Coronary artery (tissue), 2 donors: ENCODE results near the gene GRIK1.

Experiments
- DNase-seq: peaks from one replicate; pipeline ENCODE4 v3.0.0-alpha.2; 2017; ENCODE audit warnings: low spot score
- H3K27ac ChIP-seq, 2 donors: fragments of 200-600 bp; sonication (generic); one replicate each; pipeline ENCODE4 v1.5.1; 2016 to 2019
- H3K4me3 ChIP-seq: fragments of 200-600 bp; sonication (generic); 2 replicates; pipeline ENCODE4 v1.5.1; 2016; ENCODE audit warnings: mild to moderate bottlenecking, moderate library complexity
- CTCF ChIP-seq: fragments of 200-600 bp; sonication (generic); IDR thresholded peaks from one replicate; pipeline ENCODE4 v1.5.1; 2019; ENCODE audit warnings: antibody characterized with exemption

Gene GRIK1

GRCh38 chr21:29775462-29775861, 164.3 kb downstream of the GRIK1 start:
- no peak for TF ChIP-seq CTCF
- no peak for DNase-seq
- Histone ChIP-seq H3K4me3 (no peak overlapping the region), H3K27ac (no peak overlapping the region)

DNA sequence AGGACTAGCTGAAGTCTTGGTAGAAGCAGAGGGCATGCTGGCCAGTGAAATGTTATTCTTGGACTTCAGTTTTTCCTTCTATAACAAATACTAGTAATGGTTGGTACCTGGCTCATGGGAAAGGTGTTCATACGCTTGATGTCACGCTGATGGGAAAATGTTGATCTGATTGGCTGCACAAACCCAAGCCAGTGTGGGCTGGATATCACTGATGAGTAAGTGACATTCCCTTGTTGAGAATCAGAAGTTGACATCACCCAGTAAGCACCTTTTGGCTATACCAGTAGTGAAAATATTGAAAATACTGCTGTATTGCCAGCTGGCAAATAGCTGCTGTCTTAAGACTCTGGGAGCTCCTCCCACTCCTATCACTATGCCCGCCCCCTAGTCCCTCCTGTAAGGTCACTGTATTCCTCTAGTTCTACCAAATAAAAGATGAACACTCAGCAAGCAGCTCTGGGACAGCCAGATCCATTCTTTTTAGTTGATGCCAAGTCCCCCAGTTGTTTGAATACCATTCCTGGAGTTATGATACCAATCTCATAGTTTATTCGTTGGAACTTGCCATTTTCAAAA, 168.2 kb downstream of the GRIK1 start:
- Histone ChIP-seq H3K4me3 (no peak overlapping the region), H3K27ac (no peak overlapping the region)
- no peak for TF ChIP-seq CTCF
- DNase-seq = no peak

GRCh38 chr21:29763674-29764073, 176.1 kb downstream of the GRIK1 start:
- Histone ChIP-seq H3K4me3 (no peak overlapping the region), H3K27ac (no peak overlapping the region)
- DNase-seq = no peak
- no peak for TF ChIP-seq CTCF

DNA sequence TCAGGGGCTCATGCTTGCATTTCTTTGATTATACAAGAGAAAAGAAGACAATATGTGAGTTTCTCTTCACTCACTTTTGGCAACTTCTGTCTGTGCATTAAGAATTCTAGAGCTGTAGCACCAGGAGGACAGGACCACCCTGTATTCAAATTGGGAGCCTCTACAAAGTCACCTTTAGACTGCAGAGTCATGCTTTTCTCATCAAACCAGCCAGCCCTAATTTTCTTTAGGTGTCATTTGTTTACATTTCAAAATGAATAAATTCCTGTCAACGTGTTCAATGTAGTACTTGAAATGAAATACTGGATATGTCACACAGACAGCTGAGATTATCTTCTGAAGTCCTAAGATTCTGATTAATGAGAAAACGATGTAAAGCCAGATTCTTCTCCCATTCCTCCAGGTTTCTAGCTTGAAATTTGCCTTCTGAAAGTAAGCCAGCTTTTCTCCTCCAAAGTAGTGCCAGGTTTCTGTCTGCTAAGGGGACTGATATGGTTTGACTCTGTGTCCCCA, 177.2 kb downstream of the GRIK1 start:
- no peak for DNase-seq
- Histone ChIP-seq H3K4me3 (no peak overlapping the region), H3K27ac (no peak overlapping the region)
- no peak for TF ChIP-seq CTCF

DNA sequence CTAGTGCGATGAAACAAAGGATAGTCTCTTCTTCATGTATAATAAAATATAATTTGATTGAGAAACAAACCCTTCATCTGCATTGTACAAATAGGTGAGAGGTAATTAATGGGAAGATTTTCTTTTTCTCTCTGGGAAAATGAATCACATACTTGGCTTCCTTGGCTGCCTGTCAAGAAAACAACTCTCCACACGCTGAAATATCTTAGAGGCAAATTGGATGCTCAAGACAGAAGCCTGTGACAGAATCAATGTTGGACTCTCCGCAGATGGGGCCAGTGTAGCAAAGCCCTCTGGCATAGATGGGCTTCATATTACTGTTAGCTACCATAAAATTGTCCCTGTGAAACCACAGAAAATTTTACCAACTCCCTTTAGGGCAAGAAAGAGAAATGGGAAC, 186.6 kb downstream of the GRIK1 start:
- no peak overlapping the region for H3K27ac ChIP-seq
- no peak for DNase-seq
- H3K4me3 ChIP-seq = no peak overlapping the region
- TF ChIP-seq CTCF = no peak

- DNase-seq = no peak
- Histone ChIP-seq H3K4me3 (no peak overlapping the region), H3K27ac (no peak overlapping the region)
- TF ChIP-seq CTCF = no peak
Observed at GRCh38 chr21:29751473-29752185, 188.2 kb downstream of the GRIK1 start.

- Histone ChIP-seq H3K27ac (no peak overlapping the region), H3K4me3 (no peak overlapping the region)
- no peak for DNase-seq
- no peak for TF ChIP-seq CTCF
Observed at GRCh38 chr21:29749957-29750356, 189.8 kb downstream of the GRIK1 start.
